PC-3 (cell line): ENCODE results near the gene TNIP1.

Experiments used
- EZH2phosphoT487 ChIP-seq: fragments of 300-600 bp; sonication (generic); IDR thresholded peaks from 2 replicates; pipeline ENCODE4 v1.6.1; 2018; ENCODE audit warnings: mild to moderate bottlenecking, antibody characterized with exemption, low read length, borderline replicate concordance
- TF ChIP-seq, protein P1 (sequence below): fragments of 300-600 bp; sonication (generic); conservative IDR thresholded peaks from 2 replicates; pipeline ENCODE4 v1.5.1; 2017; ENCODE audit warnings: antibody characterized with exemption, low read depth, mild to moderate bottlenecking, low read length

DNA sequence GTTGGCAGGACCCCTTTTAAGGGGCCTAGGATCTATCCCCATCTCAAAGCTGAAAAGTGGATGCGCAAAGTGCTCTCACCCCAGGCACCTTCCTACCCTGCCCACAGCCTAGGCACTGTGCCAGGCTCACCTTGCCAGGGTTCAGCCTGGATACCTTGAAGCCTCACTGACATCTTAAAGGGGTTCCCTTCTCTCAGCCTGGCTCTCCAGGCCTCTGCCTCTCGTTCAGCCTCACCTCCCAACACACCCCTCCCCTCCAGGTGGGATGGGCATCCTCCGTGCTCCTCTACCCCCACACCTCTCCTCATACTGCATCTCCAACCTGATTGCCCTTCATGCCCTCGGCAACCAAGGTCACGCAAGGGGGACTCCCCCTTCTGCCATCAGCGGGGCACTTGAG, 25.5 kb downstream of the TNIP1 start:
- TF ChIP-seq, protein P1, sequence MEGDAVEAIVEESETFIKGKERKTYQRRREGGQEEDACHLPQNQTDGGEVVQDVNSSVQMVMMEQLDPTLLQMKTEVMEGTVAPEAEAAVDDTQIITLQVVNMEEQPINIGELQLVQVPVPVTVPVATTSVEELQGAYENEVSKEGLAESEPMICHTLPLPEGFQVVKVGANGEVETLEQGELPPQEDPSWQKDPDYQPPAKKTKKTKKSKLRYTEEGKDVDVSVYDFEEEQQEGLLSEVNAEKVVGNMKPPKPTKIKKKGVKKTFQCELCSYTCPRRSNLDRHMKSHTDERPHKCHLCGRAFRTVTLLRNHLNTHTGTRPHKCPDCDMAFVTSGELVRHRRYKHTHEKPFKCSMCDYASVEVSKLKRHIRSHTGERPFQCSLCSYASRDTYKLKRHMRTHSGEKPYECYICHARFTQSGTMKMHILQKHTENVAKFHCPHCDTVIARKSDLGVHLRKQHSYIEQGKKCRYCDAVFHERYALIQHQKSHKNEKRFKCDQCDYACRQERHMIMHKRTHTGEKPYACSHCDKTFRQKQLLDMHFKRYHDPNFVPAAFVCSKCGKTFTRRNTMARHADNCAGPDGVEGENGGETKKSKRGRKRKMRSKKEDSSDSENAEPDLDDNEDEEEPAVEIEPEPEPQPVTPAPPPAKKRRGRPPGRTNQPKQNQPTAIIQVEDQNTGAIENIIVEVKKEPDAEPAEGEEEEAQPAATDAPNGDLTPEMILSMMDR: no peak
- no peak for TF ChIP-seq EZH2phosphoT487
